Breast epithelium (tissue), 3 donors: ENCODE results near the gene TMTC1.

Source experiments
- CTCF ChIP-seq, 3 donors: fragments of 450-650 bp; IDR thresholded peaks; one replicate each; pipeline ENCODE4 v1.5.1; 2016 to 2017; ENCODE audit warnings: antibody characterized with exemption in 3 of 3, mild to moderate bottlenecking in 3 of 3, moderate library complexity in 3 of 3
- POLR2A ChIP-seq: fragments of 450-650 bp; IDR thresholded peaks from one replicate; pipeline ENCODE4 v1.6.1; 2016; ENCODE audit warnings: antibody characterized with exemption, mild to moderate bottlenecking, moderate library complexity
- POLR2AphosphoS5 ChIP-seq, 3 donors: sonication (generic); formaldehyde crosslinking; IDR thresholded peaks; one replicate each; pipeline ENCODE4 v1.6.1; 2017; ENCODE audit warnings: antibody characterized with exemption in 3 of 3

DNA sequence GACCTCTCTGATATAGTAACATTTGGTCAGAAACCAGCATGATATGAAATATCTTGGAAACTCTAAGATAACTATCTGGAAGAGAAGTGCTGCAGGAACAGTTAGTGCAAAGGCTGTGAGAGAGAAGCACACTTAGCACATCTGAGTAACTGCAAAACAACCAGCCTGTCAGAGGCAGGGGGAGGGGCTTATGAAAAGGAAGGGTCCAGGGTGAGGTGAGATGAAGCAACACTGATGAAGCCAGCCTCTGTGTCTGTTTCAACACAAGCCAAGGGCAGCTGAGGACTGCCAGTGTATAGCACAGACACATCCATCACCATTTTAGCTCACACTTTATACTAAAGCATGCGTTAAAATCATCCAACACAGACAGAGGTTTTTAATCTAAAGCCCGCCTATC is 248.8 kb downstream of the TMTC1 start:
- TF ChIP-seq CTCF (IDR thresholded peaks at IDR 0.05): no peak
- TF ChIP-seq POLR2AphosphoS5 (IDR thresholded peaks at IDR 0.05): no peak
- TF ChIP-seq POLR2A: no peak
